ENCODE data around the gene TTC38. TPM values are rescaled to one million over a fixed set of nuclear protein-coding genes. Genes with fewer than 3 reads are reported as not detected.
"Not testable (repeated sequence)": the region's sequence is repeated elsewhere in the genome, so short reads cannot be mapped to it uniquely, and the experiment has no call there.

Gene TTC38
- polyA plus RNA-seq, 5 donors, result 29.4 to 40.5 (median 34.1) TPM

- no peak for DNase-seq
Measured at GRCh38 chr22:46242076-46242475, 25.7 kb upstream of the TTC38 start.

- no peak for DNase-seq
Measured at GRCh38 chr22:46244771-46245170, 23.0 kb upstream of the TTC38 start.

GRCh38 chr22:46245511-46245910 is 22.3 kb upstream of the TTC38 start:
- peak in 1 of 2 donors; percentile 36 for DNase-seq

GRCh38 chr22:46246178-46246577 is 21.6 kb upstream of the TTC38 start:
- no peak for DNase-seq

- no peak for DNase-seq
Measured at GRCh38 chr22:46247443-46247975, 20.3 kb upstream of the TTC38 start.

- DNase-seq, result peak; percentile 79 to 83
Measured at GRCh38 chr22:46250035-46250782, 17.6 kb upstream of the TTC38 start, which contains the start of gene CDPF1. Gene CDPF1 (minus strand): TSS chr22:46250293. CDS start chr22:46248284, 2,009 bp downstream.

- no peak for DNase-seq
Measured at GRCh38 chr22:46250783-46251125, 17.1 kb upstream of the TTC38 start.

- no peak for DNase-seq
Measured at GRCh38 chr22:46251266-46251665, 16.5 kb upstream of the TTC38 start.

GRCh38 chr22:46251816-46252380 is 15.9 kb upstream of the TTC38 start:
- DNase-seq, result no peak

- no peak for DNase-seq
Measured at GRCh38 chr22:46256358-46256958, 11.3 kb upstream of the TTC38 start.

- no peak for DNase-seq
Measured at GRCh38 chr22:46259374-46259773, 8.4 kb upstream of the TTC38 start.

- no peak for DNase-seq
Measured at GRCh38 chr22:46260038-46260437, 7.8 kb upstream of the TTC38 start.

GRCh38 chr22:46262449-46263215 is 5.2 kb upstream of the TTC38 start:
- DNase-seq, result peak in 1 of 2 donors; percentile 16

GRCh38 chr22:46263216-46263590 is 4.6 kb upstream of the TTC38 start, which contains the start of gene PKDREJ:
Gene PKDREJ (minus strand): TSS chr22:46263343. CDS start chr22:46263322, 21 bp downstream.
- DNase-seq, result no peak

- DNase-seq, result not testable (repeated sequence)
Measured at GRCh38 chr22:46264520-46264919, 3.3 kb upstream of the TTC38 start.

GRCh38 chr22:46265627-46266026 is 2.2 kb upstream of the TTC38 start:
- not testable (repeated sequence) for DNase-seq

GRCh38 chr22:46269564-46269963 is 1.8 kb downstream of the TTC38 start:
- DNase-seq, result no peak

- no peak for DNase-seq
Measured at GRCh38 chr22:46272196-46272595, 4.4 kb downstream of the TTC38 start.

GRCh38 chr22:46272762-46273431 is 5.1 kb downstream of the TTC38 start:
- DNase-seq, result no peak

- DNase-seq, result no peak
Measured at GRCh38 chr22:46273432-46274148, 5.8 kb downstream of the TTC38 start.

GRCh38 chr22:46274381-46274780 is 6.6 kb downstream of the TTC38 start:
- DNase-seq, result no peak

Data from right lung (tissue), 5 donors.